K562 (cell line): ENCODE measurements around the gene TMEM127.

Experiments
- ETV6 ChIP-seq, 3 experiments: fragments of 150-350 bp in 1 of 3; sonication (generic) in 1 of 3; formaldehyde crosslinking in 1 of 3; IDR thresholded peaks; 2 replicates each; pipeline versions ENCODE4 v1.6.1 to v1.8.0; 2014 to 2022; ENCODE audit warnings: borderline replicate concordance in 2 of 3, low read depth in 2 of 3, antibody characterized with exemption in 1 of 3, low read length in 1 of 3, mild to moderate bottlenecking in 1 of 3, missing genetic modification reagents in 1 of 3
- FOXM1 ChIP-seq, 2 experiments: fragments of 450-650 bp in 1 of 2; sonication (generic) in 1 of 2; formaldehyde crosslinking in 1 of 2; IDR thresholded peaks; 2 replicates each; pipeline versions ENCODE4 v1.6.1 to v1.9.0; 2017 to 2022; ENCODE audit warnings: low read depth in 2 of 2, mild to moderate bottlenecking in 2 of 2, missing genetic modification reagents in 1 of 2, moderate library complexity in 1 of 2
- JUN ChIP-seq, 2 experiments: sonication (generic) in 1 of 2; formaldehyde crosslinking in 1 of 2; IDR thresholded peaks; 2 replicates each; pipeline versions ENCODE4 v1.6.1 to v1.8.0; 2012 to 2022; ENCODE audit warnings: borderline replicate concordance in 2 of 2, mild to moderate bottlenecking in 2 of 2, improper control_type of control experiment in 1 of 2, low read depth in 1 of 2, low read length in 1 of 2, missing genetic modification reagents in 1 of 2
- NR1H2 ChIP-seq: sonication (generic); formaldehyde crosslinking; IDR thresholded peaks from 2 replicates; pipeline ENCODE4 v1.4.0; 2020; ENCODE audit warnings: mild to moderate bottlenecking, missing genetic modification reagents
- POLR2A ChIP-seq: fragments of 450-650 bp; conservative IDR thresholded peaks from 2 replicates; pipeline ENCODE4 v1.6.1; 2016
- SETDB1 ChIP-seq: IDR thresholded peaks from one replicate; pipeline ENCODE4 v1.6.1; 2012; ENCODE audit warnings: low read length, control low read depth, inconsistent platforms
- SP1 ChIP-seq: sonication (generic); formaldehyde crosslinking; IDR thresholded peaks from 2 replicates; pipeline ENCODE4 v1.8.1; 2022; ENCODE audit warnings: mild to moderate bottlenecking, missing genetic modification reagents
- TF ChIP-seq, protein P1 (sequence below), 3 experiments: IDR thresholded peaks in 2 of 3; conservative IDR thresholded peaks in 1 of 3; 2 replicates each; pipeline ENCODE4 v1.5.1; 2011 to 2012; ENCODE audit warnings: low read length in 3 of 3, mild to moderate bottlenecking in 3 of 3, control low read depth in 2 of 3, improper control_type of control experiment in 1 of 3, inconsistent platforms in 1 of 3, low read depth in 1 of 3, mixed read lengths in 1 of 3, moderate library complexity in 1 of 3; ENCODE audit not compliant: insufficient read depth in 2 of 3

- TF ChIP-seq, protein P1, sequence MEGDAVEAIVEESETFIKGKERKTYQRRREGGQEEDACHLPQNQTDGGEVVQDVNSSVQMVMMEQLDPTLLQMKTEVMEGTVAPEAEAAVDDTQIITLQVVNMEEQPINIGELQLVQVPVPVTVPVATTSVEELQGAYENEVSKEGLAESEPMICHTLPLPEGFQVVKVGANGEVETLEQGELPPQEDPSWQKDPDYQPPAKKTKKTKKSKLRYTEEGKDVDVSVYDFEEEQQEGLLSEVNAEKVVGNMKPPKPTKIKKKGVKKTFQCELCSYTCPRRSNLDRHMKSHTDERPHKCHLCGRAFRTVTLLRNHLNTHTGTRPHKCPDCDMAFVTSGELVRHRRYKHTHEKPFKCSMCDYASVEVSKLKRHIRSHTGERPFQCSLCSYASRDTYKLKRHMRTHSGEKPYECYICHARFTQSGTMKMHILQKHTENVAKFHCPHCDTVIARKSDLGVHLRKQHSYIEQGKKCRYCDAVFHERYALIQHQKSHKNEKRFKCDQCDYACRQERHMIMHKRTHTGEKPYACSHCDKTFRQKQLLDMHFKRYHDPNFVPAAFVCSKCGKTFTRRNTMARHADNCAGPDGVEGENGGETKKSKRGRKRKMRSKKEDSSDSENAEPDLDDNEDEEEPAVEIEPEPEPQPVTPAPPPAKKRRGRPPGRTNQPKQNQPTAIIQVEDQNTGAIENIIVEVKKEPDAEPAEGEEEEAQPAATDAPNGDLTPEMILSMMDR (IDR thresholded peaks at IDR 0.05 in 2 of 3, conservative IDR thresholded peaks at IDR 0.05 in 1 of 3; ENCODE audit: insufficient read depth in 2 of 3, low read depth in 1 of 3, low read length in 3 of 3) = no peak
- TF ChIP-seq SETDB1 (no peak), ETV6 (IDR thresholded peaks at IDR 0.05; ENCODE audit: borderline replicate concordance in 1 of 2, low read depth in 2 of 2, low read length in 1 of 2) (no peak), ETV6 (CRISPR knock-in tag; IDR thresholded peaks at IDR 0.05; ENCODE audit: borderline replicate concordance) (no peak), POLR2A (no peak), FOXM1 (IDR thresholded peaks at IDR 0.05; ENCODE audit: low read depth) (no peak), FOXM1 (CRISPR knock-in tag; IDR thresholded peaks at IDR 0.05; ENCODE audit: low read depth) (no peak), NR1H2 (CRISPR knock-in tag) (no peak), JUN (IDR thresholded peaks at IDR 0.05; ENCODE audit: borderline replicate concordance, low read depth, low read length) (no peak), JUN (CRISPR knock-in tag; IDR thresholded peaks at IDR 0.05; ENCODE audit: borderline replicate concordance) (no peak), SP1 (CRISPR knock-in tag) (no peak)
Observed at GRCh38 chr2:96301865-96302264, 36.1 kb upstream of the TMEM127 start.
